ENCODE data around the gene WDR88. TPM values are rescaled to one million over a fixed set of nuclear protein-coding genes. Genes with fewer than 3 reads are reported as not detected.

WDR88 gene
- total and polyA plus RNA-seq, 2 donors (not counting 1 experiment from before 2014, with no cell fraction given), result 0.47 TPM; not detected in 1

- TF ChIP-seq CTCF (IDR thresholded peaks at IDR 0.05) (no peak), EZH2 (IDR thresholded peaks at IDR 0.05; ENCODE audit: borderline replicate concordance, insufficient read depth, low read depth, low read length, poor library complexity, severe bottlenecking) (no peak)
- DNase-seq (no peak), ATAC-seq (ENCODE audit: low read depth) (no peak)
- peaks cover 4% of the 10 kb centered on the region for H3K4me1 Mint-ChIP-seq
- ChIA-PET CTCF (interaction anchor here (0.8 to 2.1 kb wide), 4 partner anchors 11 to 24 kb away, joined by 4 to 8 read pairs (median 6); no protein-coding TSS in a partner anchor), POLR2A (no interaction called here)
- Histone ChIP-seq H3K4me2 (replicated peaks; ENCODE audit: low read depth, low read length, poor library complexity, severe bottlenecking) (no peak overlapping the region), H4K20me1 (ENCODE audit: control insufficient read depth, insufficient read depth, low read length, poor library complexity, severe bottlenecking) (no peaks in the 10 kb centered on the region), H3K9ac (ENCODE audit: low read length) (no peak overlapping the region), H3K36me3 (replicated peaks in 1 of 2; ENCODE audit: control extremely low read depth in 1 of 2, control insufficient read depth in 1 of 2, extremely low read depth in 1 of 2, insufficient read depth in 2 of 2, low read length in 1 of 2) (no peaks in the 10 kb centered on the region), H3K79me2 (ENCODE audit: control insufficient read depth, insufficient read depth, low read length) (no peaks in the 10 kb centered on the region), H3K9me3 (ENCODE audit: control extremely low read depth in 1 of 3, control insufficient read depth in 2 of 3, insufficient read depth in 1 of 3, low read length in 2 of 3) (no peaks in the 10 kb centered on the region), H3K27me3 (replicated peaks in 1 of 4; ENCODE audit: control extremely low read depth in 1 of 4, control insufficient read depth in 3 of 4, insufficient read depth in 4 of 4, low read length in 3 of 4) (peaks cover 0 to 2% (median 0%) of the 10 kb centered on the region in 4 experiments), H3K27ac (ENCODE audit: low read length in 2 of 2) (no peak overlapping the region), H3K4me3 (ENCODE audit: control extremely low read depth in 1 of 5, extremely low read depth in 1 of 5, insufficient read depth in 1 of 5, low read depth in 2 of 5, low read length in 4 of 5) (no peak overlapping the region), H3K4me1 (ENCODE audit: control insufficient read depth in 2 of 2, insufficient read depth in 2 of 2, low read length in 2 of 2) (peaks cover 0 to 4% of the 10 kb centered on the region in 2 donors), H2AFZ (ENCODE audit: insufficient read depth, low read depth, low read length, poor library complexity, severe bottlenecking) (no peak overlapping the region)
- no peak overlapping the region for H3K4me3 Mint-ChIP-seq
- intact Hi-C loops (cut with micrococcal nuclease), result no loop called here
- H3K27ac Mint-ChIP-seq, result no peak overlapping the region
- WGBS (ENCODE audit: insufficient coverage), result 100% methylated on average over 7 of the region's 8 CpGs
- no peaks in the 10 kb centered on the region for H3K27me3 Mint-ChIP-seq
- no peaks in the 10 kb centered on the region for H3K9me3 Mint-ChIP-seq (ENCODE audit: insufficient read depth)
Measured at GRCh38 chr19:33159893-33160292, 28.0 kb downstream of the WDR88 start.

- TF ChIP-seq CTCF (IDR thresholded peaks at IDR 0.05), result no peak
- no peak for TF ChIP-seq EZH2 (IDR thresholded peaks at IDR 0.05; ENCODE audit: borderline replicate concordance, insufficient read depth, low read depth, low read length, poor library complexity, severe bottlenecking)
- H3K27ac ChIP-seq (ENCODE audit: low read length in 2 of 2), result no peak overlapping the region
Measured at GRCh38 chr19:33161201-33161600, 29.3 kb downstream of the WDR88 start.

More at GRCh38 chr19:33161201-33161600, 29.3 kb downstream of the WDR88 start:
- H3K4me3 Mint-ChIP-seq, result no peak overlapping the region
- Histone ChIP-seq H3K9ac (ENCODE audit: low read length) (no peak overlapping the region), H3K4me1 (ENCODE audit: control insufficient read depth in 2 of 2, insufficient read depth in 2 of 2, low read length in 2 of 2) (peaks cover 0 to 4% of the 10 kb centered on the region in 2 donors), H3K36me3 (replicated peaks in 1 of 2; ENCODE audit: control extremely low read depth in 1 of 2, control insufficient read depth in 1 of 2, extremely low read depth in 1 of 2, insufficient read depth in 2 of 2, low read length in 1 of 2) (no peaks in the 10 kb centered on the region), H3K9me3 (ENCODE audit: control extremely low read depth in 1 of 3, control insufficient read depth in 2 of 3, insufficient read depth in 1 of 3, low read length in 2 of 3) (no peaks in the 10 kb centered on the region), H3K79me2 (ENCODE audit: control insufficient read depth, insufficient read depth, low read length) (no peaks in the 10 kb centered on the region), H4K20me1 (ENCODE audit: control insufficient read depth, insufficient read depth, low read length, poor library complexity, severe bottlenecking) (no peaks in the 10 kb centered on the region), H3K4me3 (ENCODE audit: control extremely low read depth in 1 of 5, extremely low read depth in 1 of 5, insufficient read depth in 1 of 5, low read depth in 2 of 5, low read length in 4 of 5) (no peak overlapping the region), H3K27me3 (replicated peaks in 1 of 4; ENCODE audit: control extremely low read depth in 1 of 4, control insufficient read depth in 3 of 4, insufficient read depth in 4 of 4, low read length in 3 of 4) (no peaks in the 10 kb centered on the region), H3K4me2 (replicated peaks; ENCODE audit: low read depth, low read length, poor library complexity, severe bottlenecking) (no peak overlapping the region), H2AFZ (ENCODE audit: insufficient read depth, low read depth, low read length, poor library complexity, severe bottlenecking) (no peak overlapping the region)
- ChIA-PET CTCF (interaction anchor here (1.0 to 2.1 kb wide), 3 partner anchors 10 to 62 kb away, joined by 3 to 8 read pairs (median 3); no protein-coding TSS in a partner anchor), POLR2A (no interaction called here)
- 83% methylated on average over 3 of the region's 4 CpGs for WGBS (ENCODE audit: insufficient coverage)
- DNase-seq (no peak), ATAC-seq (ENCODE audit: low read depth) (no peak)
- H3K4me1 Mint-ChIP-seq, result peaks cover 4% of the 10 kb centered on the region
- intact Hi-C loops (cut with micrococcal nuclease), result no loop called here
- no peak overlapping the region for H3K27ac Mint-ChIP-seq
- H3K27me3 Mint-ChIP-seq, result no peaks in the 10 kb centered on the region
- no peaks in the 10 kb centered on the region for H3K9me3 Mint-ChIP-seq (ENCODE audit: insufficient read depth)
